ENCODE data around the gene UMAD1.

Gene UMAD1

DNA sequence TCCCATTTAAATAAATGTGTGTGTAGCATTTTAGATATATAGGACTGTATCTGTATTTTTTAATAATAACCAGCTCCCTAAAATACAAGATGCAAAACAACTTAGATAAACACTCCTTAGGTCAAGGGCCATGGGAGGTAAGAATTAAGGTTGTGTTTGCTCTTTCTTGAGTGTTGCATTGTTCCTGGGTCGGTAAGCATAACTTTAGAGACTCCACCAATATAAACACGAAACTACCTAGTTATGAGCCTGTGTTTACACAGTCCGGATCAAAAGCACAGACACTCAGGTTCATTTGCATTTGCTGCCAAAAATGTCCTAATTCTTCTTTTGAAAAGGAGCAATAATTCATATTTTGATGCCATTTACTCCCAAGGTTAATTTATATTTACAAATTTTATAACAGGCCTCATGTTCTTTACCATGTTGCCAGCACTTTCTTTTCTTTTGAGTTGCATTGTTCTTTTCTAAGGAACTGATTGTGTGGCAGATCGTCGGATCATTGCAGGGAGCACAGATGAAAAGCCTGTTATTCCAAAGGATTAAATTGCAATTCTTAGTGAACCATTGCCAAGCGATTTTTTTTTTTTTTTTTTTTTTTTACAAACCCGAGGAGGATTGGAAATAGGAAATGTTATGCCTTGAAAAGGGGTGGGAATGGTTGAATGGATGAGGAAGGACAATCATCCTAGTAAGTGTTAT, 282.3 kb downstream of the UMAD1 start:
- DNase-seq (ENCODE audit: low read depth): no peak

DNA sequence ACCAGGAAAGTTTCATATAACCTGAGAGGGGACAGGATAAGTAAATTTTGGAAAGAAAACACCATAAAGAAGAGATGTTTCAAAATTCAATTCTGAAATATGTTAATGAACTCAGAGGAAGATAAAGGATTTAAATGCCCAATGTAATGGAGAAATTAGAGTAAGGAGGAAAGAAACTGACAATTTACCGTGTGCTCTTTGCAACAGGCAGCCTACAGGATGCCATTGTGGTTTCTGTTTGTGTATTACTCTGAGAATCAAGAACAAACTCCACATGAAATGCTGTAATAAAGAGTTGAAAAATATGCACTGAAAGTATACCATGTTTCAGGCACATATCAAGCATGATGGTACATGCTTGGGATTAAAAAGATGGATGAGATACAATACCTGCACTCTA, 283.3 kb downstream of the UMAD1 start:
- DNase-seq (ENCODE audit: low read depth): no peak

DNA sequence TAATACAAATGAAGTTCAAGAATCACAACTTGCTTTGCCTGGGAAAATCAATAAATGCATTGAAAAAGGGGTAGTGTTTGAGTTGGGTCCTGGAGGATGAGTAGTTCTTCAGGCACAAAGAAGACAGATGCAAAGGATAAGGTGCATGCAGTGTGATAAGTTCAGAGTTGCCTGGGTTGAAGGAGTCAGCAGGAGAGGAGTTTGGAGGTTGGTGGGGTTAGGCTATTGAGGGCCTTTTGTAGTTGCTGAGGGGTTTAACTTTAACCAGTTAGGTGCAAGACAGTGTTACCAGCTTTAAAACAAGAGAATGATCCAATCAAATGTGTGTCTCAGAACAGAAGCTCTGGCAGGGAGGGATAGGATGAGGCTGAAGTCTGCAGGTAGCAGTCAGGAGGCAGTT, 283.8 kb downstream of the UMAD1 start:
- DNase-seq (ENCODE audit: low read depth): no peak
